Erythroblast (primary cell): Measurements from ENCODE around the gene STRA8.

Experiments
- DNase-seq, 2 experiments: peaks; one replicate each; lab custom pipeline; 2025; lab: John Stamatoyannopoulos, UW
- GATA1 ChIP-seq: IDR thresholded peaks from 2 replicates; pipeline ENCODE4 v1.6.1; 2011; ENCODE audit warnings: low read depth, mild to moderate bottlenecking, control low read depth, low read length, moderate library complexity
- POLR2A ChIP-seq: IDR thresholded peaks from 2 replicates; pipeline ENCODE4 v1.6.1; 2011; ENCODE audit warnings: mild to moderate bottlenecking, low read length

Gene STRA8

GRCh38 chr7:135258585-135258984 is 24.9 kb downstream of the STRA8 start:
- DNase-seq = no peak
- no peak for TF ChIP-seq GATA1
- TF ChIP-seq POLR2A = no peak

GRCh38 chr7:135259702-135260101 is 26.1 kb downstream of the STRA8 start:
- no peak for TF ChIP-seq GATA1
- no peak for TF ChIP-seq POLR2A
- no peak for DNase-seq

- TF ChIP-seq POLR2A (no peak), GATA1 (no peak)
- DNase-seq = no peak
These were observed 26.8 kb downstream of the STRA8 start for GRCh38 chr7:135260470-135260869.

- no peak for TF ChIP-seq GATA1
- no peak for TF ChIP-seq POLR2A
- DNase-seq = no peak
These were observed 27.5 kb downstream of the STRA8 start for GRCh38 chr7:135260930-135261721.

- no peak for DNase-seq
These were observed 29.1 kb downstream of the STRA8 start for GRCh38 chr7:135262623-135263320.

GRCh38 chr7:135263321-135263970 is 29.8 kb downstream of the STRA8 start:
- no peak for TF ChIP-seq GATA1
- TF ChIP-seq POLR2A = no peak
- no peak for DNase-seq

More at GRCh38 chr7:135262623-135263320, 29.1 kb downstream of the STRA8 start:
- TF ChIP-seq POLR2A (no peak), GATA1 (no peak)

- DNase-seq = no peak
- TF ChIP-seq POLR2A (no peak), GATA1 (no peak)
These were observed 32.0 kb downstream of the STRA8 start for GRCh38 chr7:135265637-135266036.

GRCh38 chr7:135269921-135270320 is 36.3 kb downstream of the STRA8 start:
- TF ChIP-seq GATA1 (no peak), POLR2A (no peak)

GRCh38 chr7:135270577-135271254 is 37.1 kb downstream of the STRA8 start:
- TF ChIP-seq GATA1 (no peak), POLR2A (no peak)

More at GRCh38 chr7:135269921-135270320, 36.3 kb downstream of the STRA8 start:
- DNase-seq = no peak

GRCh38 chr7:135271255-135271615 is 37.6 kb downstream of the STRA8 start:
- TF ChIP-seq GATA1 (no peak), POLR2A (no peak)
- DNase-seq = no peak

More at GRCh38 chr7:135270577-135271254, 37.1 kb downstream of the STRA8 start:
- DNase-seq = no peak

- no peak for DNase-seq
- TF ChIP-seq POLR2A (no peak), GATA1 (no peak)
These were observed 38.7 kb downstream of the STRA8 start for GRCh38 chr7:135272303-135272702.

- DNase-seq = no peak
- TF ChIP-seq GATA1 = no peak
- no peak for TF ChIP-seq POLR2A
These were observed 39.9 kb downstream of the STRA8 start for GRCh38 chr7:135273581-135273980.

GRCh38 chr7:135274495-135275268 is 41.0 kb downstream of the STRA8 start:
- TF ChIP-seq POLR2A (no peak), GATA1 (no peak)
- peak; percentile 73 to 88 for DNase-seq
